HL-60/S4 treated with phorbol 12-myristate 13-acetate at 8.2 ng/mL for 4 days and 3 days (cell line): Measurements from ENCODE around the gene TWF2.

Source experiments
- in situ Hi-C: fragments of 300-500 bp; cut with MboI; formaldehyde crosslinking; loops from 2 replicates; pipeline ENCODE4 v1.15.0; 2022; ENCODE audit warnings: low sequenced_read_pairs

The TWF2 gene

GRCh38 chr3:52185311-52185710 lies 53.6 kb downstream of the TWF2 start:
- in situ Hi-C loops = no loop called here

- in situ Hi-C loops = no loop called here
Measured at GRCh38 chr3:52184690-52185089, 54.3 kb downstream of the TWF2 start.

- in situ Hi-C loops = no loop called here
Measured at GRCh38 chr3:52183786-52184445, 55.0 kb downstream of the TWF2 start.

DNA sequence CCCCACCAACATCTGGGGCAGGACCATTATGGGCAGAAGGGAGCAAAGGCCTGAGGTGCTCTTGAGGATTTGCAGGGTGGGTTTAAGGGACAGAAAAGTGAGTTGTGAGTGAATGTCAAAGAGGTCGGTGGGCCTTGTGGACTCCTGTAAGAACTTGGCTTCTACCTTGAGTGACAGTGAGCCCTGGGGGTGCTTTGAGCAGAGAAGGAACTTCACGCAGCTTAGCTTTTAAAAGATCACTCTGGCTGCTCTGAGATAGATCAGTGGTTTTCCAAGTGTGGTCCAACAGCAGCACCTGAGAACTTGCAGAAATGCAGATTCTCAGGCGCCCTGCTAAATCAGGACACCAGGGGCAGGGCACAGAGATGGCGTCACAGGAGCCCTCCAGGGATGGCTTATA lies 56.3 kb downstream of the TWF2 start:
- in situ Hi-C loops = no loop called here

- in situ Hi-C loops = no loop called here
Measured at GRCh38 chr3:52182196-52182595, 56.8 kb downstream of the TWF2 start.

- in situ Hi-C loops = no loop called here
Measured at GRCh38 chr3:52181543-52181942, 57.4 kb downstream of the TWF2 start.
